ENCODE results near the gene NKIRAS2.

Gene NKIRAS2

GRCh38 chr17:42058063-42058462 is 38.2 kb downstream of the NKIRAS2 start:
- peak; percentile 38 for DNase-seq

DNA sequence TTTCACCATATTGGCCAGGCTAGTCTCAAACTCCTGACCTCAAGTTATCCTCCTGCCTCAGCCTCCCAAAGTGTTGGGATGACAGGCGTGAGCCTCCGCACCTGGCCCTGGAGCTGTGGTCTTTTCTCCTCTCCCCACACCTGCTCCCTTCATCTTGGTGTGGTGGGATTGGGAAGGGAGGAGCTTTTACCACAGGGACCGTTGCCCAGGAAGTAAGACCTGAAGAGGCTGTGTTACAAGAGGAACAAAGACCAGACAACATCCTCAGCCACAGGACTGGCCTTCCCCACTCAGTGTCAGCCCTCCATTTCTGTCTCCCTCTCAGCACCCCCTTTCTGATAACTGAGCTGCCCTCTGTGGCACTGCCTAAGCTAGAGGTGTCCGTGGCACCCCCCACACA is 39.9 kb downstream of the NKIRAS2 start:
- no peak for DNase-seq

- DNase-seq = no peak
Measured at GRCh38 chr17:42060231-42060630, 40.3 kb downstream of the NKIRAS2 start.

DNA sequence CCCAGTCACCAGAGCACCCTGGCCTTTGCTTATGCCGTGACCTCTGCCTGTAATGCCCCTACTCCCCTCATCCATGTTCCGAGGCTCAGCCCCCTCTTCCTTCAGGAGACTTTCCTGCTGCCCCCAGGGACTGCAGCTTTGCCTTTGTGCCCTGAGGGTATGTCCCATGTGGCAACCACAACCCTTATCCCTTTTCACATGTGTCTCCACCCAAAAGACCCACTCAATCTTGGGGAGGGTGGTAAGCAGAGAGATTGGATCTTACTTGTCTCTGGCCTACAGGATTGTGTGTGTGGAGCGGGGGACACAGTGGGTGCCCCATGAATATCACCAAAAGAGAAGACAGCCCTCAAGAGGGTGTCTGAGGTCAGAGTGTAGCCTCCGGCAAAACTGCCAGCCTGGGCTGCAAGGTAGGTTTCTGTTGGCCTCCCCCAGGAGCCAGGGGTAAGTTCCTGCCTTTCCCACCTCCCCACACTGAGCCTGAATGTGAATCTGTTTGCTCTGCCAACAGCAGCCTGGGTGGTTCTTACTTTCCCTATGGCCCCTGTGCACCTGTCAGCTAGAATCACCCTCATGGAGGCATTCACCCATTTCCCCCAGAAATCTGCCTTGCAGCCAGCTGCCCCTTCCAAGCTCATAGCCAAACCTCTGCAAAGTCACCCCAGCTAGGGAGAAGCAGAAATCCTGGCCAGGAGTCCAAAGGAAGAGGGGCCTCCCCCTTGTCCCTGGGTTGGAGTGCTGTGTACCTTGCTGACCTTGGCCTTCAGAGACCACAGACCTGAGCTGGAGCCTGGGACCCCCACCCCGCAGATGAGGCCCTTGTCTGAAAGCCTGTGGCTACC is 42.0 kb downstream of the NKIRAS2 start:
- DNase-seq = peak; percentile 32

DNA sequence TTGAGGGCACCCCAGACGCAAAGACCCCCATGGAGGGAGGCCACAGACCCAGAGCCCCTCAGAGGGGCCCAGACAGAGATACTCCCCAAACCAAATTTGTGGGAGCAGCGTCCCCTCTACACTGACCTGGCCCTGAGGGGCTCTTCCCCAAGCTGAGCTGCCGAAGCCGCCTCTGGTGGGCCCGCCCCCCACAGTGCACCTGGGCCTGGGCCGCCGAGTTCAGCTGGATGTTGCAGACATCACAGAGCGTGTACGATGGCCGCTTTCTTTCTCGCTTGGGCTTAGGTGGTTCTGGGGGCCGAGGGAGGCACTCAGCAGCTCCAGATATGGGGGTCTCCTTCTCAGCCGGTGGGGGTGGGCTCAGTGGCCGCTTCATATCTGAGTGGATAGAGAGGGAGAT is 42.8 kb downstream of the NKIRAS2 start:
- DNase-seq = no peak

GRCh38 chr17:42065201-42065600 is 45.3 kb downstream of the NKIRAS2 start:
- no peak for DNase-seq

- peak; percentile 76 for DNase-seq
Measured at GRCh38 chr17:42067371-42068091, 47.6 kb downstream of the NKIRAS2 start.

GRCh38 chr17:42068979-42069378 is 49.1 kb downstream of the NKIRAS2 start:
- peak; percentile 15 for DNase-seq

GRCh38 chr17:42071810-42072209 is 51.9 kb downstream of the NKIRAS2 start:
- no peak for DNase-seq

GRCh38 chr17:42072323-42073187 is 52.7 kb downstream of the NKIRAS2 start:
- no peak for DNase-seq
